ENCODE measurements around the gene CISTR.

Gene CISTR

GRCh38 chr12:53717319-53717718 lies 34.5 kb downstream of the CISTR start:
- Histone ChIP-seq H4K20me1 (ENCODE audit: insufficient read depth, low read length) (no peaks in the 10 kb centered on the region), H3K27ac (ENCODE audit: low read length) (no peak overlapping the region), H3K9ac (ENCODE audit: low read depth, low read length) (no peak overlapping the region), H3K4me2 (ENCODE audit: insufficient read depth, low read length) (no peak overlapping the region), H3K36me3 (ENCODE audit: insufficient read depth, low read length) (peaks cover 16% of the 10 kb centered on the region), H3K4me1 (ENCODE audit: insufficient read depth, low read length) (no peaks in the 10 kb centered on the region), H3K27me3 (ENCODE audit: insufficient read depth, low read length, poor library complexity) (no peaks in the 10 kb centered on the region), H3K79me2 (ENCODE audit: insufficient read depth, low read length) (no peaks in the 10 kb centered on the region), H3K4me3 (ENCODE audit: low read depth in 1 of 2, low read length in 2 of 2) (no peak overlapping the region), H3K9me3 (ENCODE audit: insufficient read depth, low read length, severe bottlenecking) (no peaks in the 10 kb centered on the region), H2AFZ (ENCODE audit: low read depth, low read length) (no peak overlapping the region)
- DNase-seq (no peak), ATAC-seq (ENCODE audit: insufficient read depth, low read depth) (no peak)
- TF ChIP-seq EZH2 (IDR thresholded peaks at IDR 0.05; ENCODE audit: borderline replicate concordance, low read depth, low read length, severe bottlenecking) (no peak), CTCF (IDR thresholded peaks at IDR 0.05; ENCODE audit: borderline replicate concordance, extremely low read depth, low read length, poor library complexity, severe bottlenecking) (no peak)

DNA sequence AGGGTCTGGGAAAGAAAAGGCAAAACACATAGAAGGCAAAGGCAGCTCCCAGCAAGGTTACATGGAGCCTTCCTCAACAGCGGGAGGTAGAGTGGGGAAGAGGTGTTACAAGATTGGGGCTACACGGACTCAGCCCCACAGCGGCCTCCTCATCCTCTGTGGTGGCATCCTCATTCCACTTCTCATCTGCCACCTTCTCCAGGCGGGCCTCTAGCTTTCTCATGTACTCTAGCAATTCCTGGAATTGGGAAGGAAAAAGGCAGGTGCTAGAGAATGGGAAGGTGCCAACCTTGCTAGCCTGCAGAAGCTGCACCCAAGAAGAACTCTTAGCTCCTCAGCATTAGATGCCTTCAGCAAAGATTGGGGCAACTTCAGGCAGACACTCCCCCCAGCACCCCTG lies 37.8 kb downstream of the CISTR start:
- H3K79me2 ChIP-seq (ENCODE audit: insufficient read depth, low read length) = no peaks in the 10 kb centered on the region
- H3K4me2 ChIP-seq (ENCODE audit: insufficient read depth, low read length) = no peak overlapping the region
- no peaks in the 10 kb centered on the region for H3K4me1 ChIP-seq (ENCODE audit: insufficient read depth, low read length)
- no peaks in the 10 kb centered on the region for H4K20me1 ChIP-seq (ENCODE audit: insufficient read depth, low read length)
- H2AFZ ChIP-seq (ENCODE audit: low read depth, low read length) = no peak overlapping the region
- no peak overlapping the region for H3K27ac ChIP-seq (ENCODE audit: low read length)
- no peaks in the 10 kb centered on the region for H3K9me3 ChIP-seq (ENCODE audit: insufficient read depth, low read length, severe bottlenecking)
- no peak for TF ChIP-seq EZH2 (IDR thresholded peaks at IDR 0.05; ENCODE audit: borderline replicate concordance, low read depth, low read length, severe bottlenecking)
- no peak for TF ChIP-seq CTCF (IDR thresholded peaks at IDR 0.05; ENCODE audit: borderline replicate concordance, extremely low read depth, low read length, poor library complexity, severe bottlenecking)
- H3K9ac ChIP-seq (ENCODE audit: low read depth, low read length) = no peak overlapping the region
- no peaks in the 10 kb centered on the region for H3K27me3 ChIP-seq (ENCODE audit: insufficient read depth, low read length, poor library complexity)
- no peak overlapping the region for H3K4me3 ChIP-seq (ENCODE audit: low read depth in 1 of 2, low read length in 2 of 2)
- H3K36me3 ChIP-seq (ENCODE audit: insufficient read depth, low read length) = 0 out of 2 replicates have a peak, but pooled peaks cover 3% of the 10 kb centered on the region
- no peak for DNase-seq
- no peak for ATAC-seq (ENCODE audit: insufficient read depth, low read depth)

GRCh38 chr12:53713516-53713915 lies 38.3 kb downstream of the CISTR start:
- Histone ChIP-seq H3K27ac (ENCODE audit: low read length) (no peak overlapping the region), H3K79me2 (ENCODE audit: insufficient read depth, low read length) (no peaks in the 10 kb centered on the region), H3K36me3 (ENCODE audit: insufficient read depth, low read length) (0 out of 2 replicates have a peak, but pooled peaks cover 3% of the 10 kb centered on the region), H3K4me2 (ENCODE audit: insufficient read depth, low read length) (no peak overlapping the region), H4K20me1 (ENCODE audit: insufficient read depth, low read length) (no peaks in the 10 kb centered on the region), H3K9ac (ENCODE audit: low read depth, low read length) (no peak overlapping the region), H3K27me3 (ENCODE audit: insufficient read depth, low read length, poor library complexity) (no peaks in the 10 kb centered on the region), H3K9me3 (ENCODE audit: insufficient read depth, low read length, severe bottlenecking) (no peaks in the 10 kb centered on the region), H2AFZ (ENCODE audit: low read depth, low read length) (no peak overlapping the region), H3K4me3 (ENCODE audit: low read depth in 1 of 2, low read length in 2 of 2) (no peak overlapping the region), H3K4me1 (ENCODE audit: insufficient read depth, low read length) (no peaks in the 10 kb centered on the region)
- TF ChIP-seq EZH2 (IDR thresholded peaks at IDR 0.05; ENCODE audit: borderline replicate concordance, low read depth, low read length, severe bottlenecking) = no peak
- TF ChIP-seq CTCF (IDR thresholded peaks at IDR 0.05; ENCODE audit: borderline replicate concordance, extremely low read depth, low read length, poor library complexity, severe bottlenecking) = no peak
- ATAC-seq (ENCODE audit: insufficient read depth, low read depth) (no peak), DNase-seq (no peak)

Data from DND-41 (cell line).